GM12878 (cell line): ENCODE measurements around the gene NELL1. TPM values are rescaled to one million over a fixed set of nuclear protein-coding genes. Genes with fewer than 3 reads are reported as not detected.

Experiments used
- ATAC-seq: fragments of 200-7000 bp; cut with Tn5 transposase; 3 replicates; pipeline ENCODE4 v1.9.1; 2020; ENCODE audit warnings: mild to moderate bottlenecking, moderate library complexity
- BruUV-seq: library from RNA; stranded (reverse); fragments of 400-500 nt; replicated peaks from 2 replicates; lab custom pipeline; 2021; lab: Mats Ljungman, UMichigan
- CTCF ChIA-PET: fragments of 300-600 bp; sonication (Branson Sonifier 250); formaldehyde crosslinking; extraction: SDS; loops from one replicate; lab custom pipeline; 2021; ENCODE audit warnings: inconsistent platforms; lab: Yijun Ruan, JAX
- POLR2A ChIA-PET: fragments of 350-600 bp; formaldehyde crosslinking; extraction: SDS; loops from one replicate; lab custom pipeline; 2021; ENCODE audit warnings: inconsistent platforms; lab: Charles Lee
- RAD21 ChIA-PET: fragments of 300-600 bp; sonication (Branson Sonifier 250); formaldehyde crosslinking; loops from one replicate; lab custom pipeline; 2023; ENCODE audit warnings: antibody characterized with exemption; ENCODE audit not compliant: unreplicated experiment; lab: Charles Lee
- SMC1A ChIA-PET: fragments of 300-600 bp; sonication (Branson Sonifier 250); formaldehyde crosslinking; loops from one replicate; lab custom pipeline; 2023; ENCODE audit not compliant: unreplicated experiment, uncharacterized antibody; lab: Charles Lee
- DNase-seq: peaks from one replicate; pipeline ENCODE4 v3.0.0-alpha.2; 2011; ENCODE audit warnings: low read depth, low spot score
- FAIRE-seq: peaks from 3 replicates; lab custom pipeline; 2011; peaks lifted over from hg19 to GRCh38; lab: Jason Lieb, UNC
- H2AFZ ChIP-seq: 2 replicates; pipeline ENCODE4 v1.6.0; 2011; ENCODE audit warnings: low read depth, low read length, control low read depth; ENCODE audit not compliant: control insufficient read depth
- H3K27ac ChIP-seq: 2 replicates; pipeline ENCODE4 v1.5.1; 2011; ENCODE audit warnings: control low read depth; ENCODE audit not compliant: control insufficient read depth, insufficient read depth
- H3K27me3 ChIP-seq, 2 experiments: replicated peaks in 1 of 2; 2 replicates each; pipeline versions ENCODE4 v1.6.0 to v1.6.1; 2011; ENCODE audit warnings: low read length in 1 of 2; ENCODE audit not compliant: control insufficient read depth in 2 of 2, insufficient read depth in 2 of 2
- H3K36me3 ChIP-seq, 2 experiments: 2 replicates each; pipeline ENCODE4 v1.5.1; 2011; ENCODE audit warnings: low read length in 1 of 2; ENCODE audit not compliant: control insufficient read depth in 2 of 2, insufficient read depth in 2 of 2
- H3K4me1 ChIP-seq: 2 replicates; pipeline ENCODE4 v1.6.1; 2011; ENCODE audit warnings: mild to moderate bottlenecking, low read length, moderate library complexity, mixed read lengths; ENCODE audit not compliant: control insufficient read depth, insufficient read depth
- H3K4me2 ChIP-seq: 2 replicates; pipeline ENCODE4 v1.6.0; 2011; ENCODE audit warnings: control low read depth; ENCODE audit not compliant: control insufficient read depth, insufficient read depth
- H3K4me3 ChIP-seq: fragments of 200-600 bp; sonication (generic); 2 replicates; pipeline ENCODE4 v1.5.1; 2016
- H3K79me2 ChIP-seq: 2 replicates; pipeline ENCODE4 v1.6.0; 2011; ENCODE audit warnings: low read length; ENCODE audit not compliant: control insufficient read depth, insufficient read depth
- H3K9ac ChIP-seq: 2 replicates; pipeline ENCODE4 v1.8.0; 2011; ENCODE audit warnings: low read length, control low read depth, mixed read lengths; ENCODE audit not compliant: control insufficient read depth, insufficient read depth
- H3K9me3 ChIP-seq: replicated peaks from 3 replicates; pipeline ENCODE4 v1.5.1; 2011; ENCODE audit warnings: mild to moderate bottlenecking, low read length; ENCODE audit not compliant: control insufficient read depth, insufficient read depth
- H4K20me1 ChIP-seq: 2 replicates; pipeline ENCODE4 v1.6.0; 2011; ENCODE audit not compliant: control insufficient read depth, insufficient read depth
- ATF2 ChIP-seq: IDR thresholded peaks from 2 replicates; pipeline ENCODE4 v1.6.1; 2012; ENCODE audit warnings: low read length, inconsistent platforms
- CEBPZ ChIP-seq: fragments of 150-350 bp; IDR thresholded peaks from 2 replicates; pipeline ENCODE4 v1.6.1; 2016; ENCODE audit warnings: low read depth, low read length
- ESRRA ChIP-seq: IDR thresholded peaks from 2 replicates; pipeline ENCODE4 v1.6.1; 2012; ENCODE audit warnings: mild to moderate bottlenecking, low read length, improper control_type of control experiment
- IKZF1 ChIP-seq: fragments of 450-650 bp; conservative IDR thresholded peaks from 2 replicates; pipeline ENCODE4 v1.6.1; 2017; ENCODE audit warnings: antibody characterized with exemption, mild to moderate bottlenecking
- MEF2B ChIP-seq: fragments of 450-650 bp; IDR thresholded peaks from 2 replicates; pipeline ENCODE4 v1.6.1; 2018; ENCODE audit warnings: mild to moderate bottlenecking, moderate library complexity; ENCODE audit not compliant: partially characterized antibody, poor library complexity, severe bottlenecking
- NR2C1 ChIP-seq: fragments of 450-650 bp; IDR thresholded peaks from 2 replicates; pipeline ENCODE4 v1.6.1; 2017; ENCODE audit warnings: antibody characterized with exemption, mild to moderate bottlenecking, moderate library complexity
- NR2C2 ChIP-seq: IDR thresholded peaks from 2 replicates; pipeline ENCODE4 v1.6.1; 2011; ENCODE audit warnings: borderline replicate concordance, low read depth; ENCODE audit not compliant: control insufficient read depth, insufficient read length
- RAD51 ChIP-seq: fragments of 450-650 bp; IDR thresholded peaks from 2 replicates; pipeline ENCODE4 v1.6.1; 2016; ENCODE audit warnings: moderate library complexity, mild to moderate bottlenecking, inconsistent platforms
- RUNX3 ChIP-seq: IDR thresholded peaks from 2 replicates; pipeline ENCODE4 v1.6.1; 2012; ENCODE audit warnings: low read length, inconsistent platforms
- WRNIP1 ChIP-seq: IDR thresholded peaks from 2 replicates; pipeline ENCODE4 v1.6.1; 2011; ENCODE audit warnings: low read depth, low read length, improper control_type of control experiment, borderline replicate concordance
- YBX1 ChIP-seq: fragments of 450-650 bp; IDR thresholded peaks from 2 replicates; pipeline ENCODE4 v1.6.1; 2016; ENCODE audit warnings: antibody characterized with exemption
- ZNF274 ChIP-seq: IDR thresholded peaks from one replicate; pipeline ENCODE4 v1.8.0; 2011; ENCODE audit not compliant: insufficient read length, insufficient read depth
- WGBS: methylation state at CpG from one replicate; pipeline ENCODE4 v1.1.6; 2016; ENCODE audit warnings: low lambda C conversion rate; ENCODE audit not compliant: insufficient replicate concordance, insufficient coverage; ENCODE audit errors: missing lambda C conversion rate; 5-methylcytosine and 5-hydroxymethylcytosine counted together
- in situ Hi-C: fragments of 300-500 bp; cut with MboI; formaldehyde crosslinking; loops from 9 replicates; pipeline ENCODE4 v1.14.3; 2018; ENCODE audit warnings: mixed read lengths
- intact Hi-C: fragments of 100-400 bp; cut with micrococcal nuclease; formaldehyde crosslinking; loops from one replicate; pipeline ENCODE4 v1.14.2; 2022; ENCODE audit not compliant: unreplicated experiment
- polyA plus RNA-seq, 11 experiments: library from polyadenylated mRNA; depleted of rRNA in 4 of 11; unstranded in 6 of 11; stranded (reverse) in 5 of 11; fragments of >200 nt; fragmentation: Nextera tagmentation in 4 of 11; fragmentation: Illumina TruSeq in 1 of 11; extraction: Ambion mirVana in 4 of 11; extraction: Trizol in 1 of 11; gene quantifications; 1 replicate in 1 of 11; 2 replicates in 10 of 11; pipeline versions ENCODE4 v1.2.1 to v1.2.3, GENCODE V29; 2011 to 2016; ENCODE audit warnings: inconsistent platforms in 2 of 11, missing spikeins in 2 of 11, low read depth in 1 of 11
- total RNA-seq, 4 experiments: library from RNA; depleted of rRNA in 3 of 4; stranded (reverse); fragments of >200 nt in 3 of 4; fragmentation: Illumina TruSeq in 1 of 4; extraction: Trizol in 1 of 4; gene quantifications; 2 replicates each; pipeline versions ENCODE4 v1.2.1 to v1.2.3, GENCODE V29; 2013 to 2021

NELL1 gene
- total and polyA plus RNA-seq, 10 of the 15 experiments (the other 5 are each of a cell fraction or from before 2014, with no cell fraction given) = 0.02 to 0.12 TPM; not detected in 8

- no peak for FAIRE-seq
- SMC1A ChIA-PET = no interaction called here
These were observed 826.5 kb downstream of the NELL1 start for GRCh38 chr11:21495879-21496278.

GRCh38 chr11:21501245-21501644, 831.9 kb downstream of the NELL1 start:
- Histone ChIP-seq H3K9ac (no peak overlapping the region), H3K9me3 (no peaks in the 10 kb centered on the region), H3K4me3 (no peak overlapping the region), H3K27ac (no peak overlapping the region), H3K4me2 (no peak overlapping the region), H3K79me2 (no peaks in the 10 kb centered on the region), H3K36me3 (no peaks in the 10 kb centered on the region), H3K4me1 (no peaks in the 10 kb centered on the region), H4K20me1 (no peaks in the 10 kb centered on the region), H2AFZ (no peak overlapping the region), H3K27me3 (no peaks in the 10 kb centered on the region)
- ChIA-PET SMC1A (interaction anchor here (2.2 kb wide), 1 partner anchor 10 kb away, joined by 8 read pairs; no protein-coding TSS in a partner anchor), CTCF (interaction anchor here (3.7 kb wide), 1 partner anchor 10 kb away, joined by 22 read pairs; no protein-coding TSS in a partner anchor), POLR2A (no interaction called here), RAD21 (no interaction called here)
- no TSS peak for BruUV-seq
- WGBS = 0% methylated on average over 1 of the region's 1 CpG
- in situ Hi-C loops (no loop called here), intact Hi-C loops (no loop called here)
- no peak for FAIRE-seq
- DNase-seq = no peak
- no peak for ATAC-seq
- TF ChIP-seq NR2C1 (no peak), ESRRA (no peak), MEF2B (no peak), IKZF1 (no peak), ZNF274 (no peak), NR2C2 (no peak), CEBPZ (no peak), ATF2 (no peak), YBX1 (no peak), RUNX3 (no peak)

More at GRCh38 chr11:21495879-21496278, 826.5 kb downstream of the NELL1 start:
- Histone ChIP-seq H3K9ac (no peak overlapping the region), H4K20me1 (no peaks in the 10 kb centered on the region), H3K4me3 (no peak overlapping the region), H2AFZ (no peak overlapping the region), H3K4me1 (no peaks in the 10 kb centered on the region), H3K27me3 (no peaks in the 10 kb centered on the region), H3K9me3 (no peaks in the 10 kb centered on the region), H3K36me3 (no peaks in the 10 kb centered on the region), H3K4me2 (no peak overlapping the region), H3K79me2 (no peaks in the 10 kb centered on the region), H3K27ac (no peak overlapping the region)
- BruUV-seq = no TSS peak
- no peak for DNase-seq
- POLR2A ChIA-PET = no interaction called here
- WGBS = 29% methylated on average over 1 of the region's 1 CpG
- RAD21 ChIA-PET = interaction anchor here (1.9 kb wide), 1 partner anchor 16 kb away, joined by 5 read pairs; no protein-coding TSS in a partner anchor
- ATAC-seq = no peak
- in situ Hi-C loops (no loop called here), intact Hi-C loops (no loop called here)
- CTCF ChIA-PET = interaction anchor here (1.0 kb wide), 1 partner anchor 16 kb away, joined by 3 read pairs; no protein-coding TSS in a partner anchor
- peak; percentile 58; the same call in 1 of the 2 replicates for TF ChIP-seq RAD51
- no peak for TF ChIP-seq WRNIP1
- TF ChIP-seq, all 136 proteins: peak for 1
